RWPE2 (cell line): ENCODE measurements around the gene SEMA6C.

ENCODE experiments used
- ATAC-seq: fragments of 200-7000 bp; cut with Tn5 transposase; 3 replicates; pipeline ENCODE4 v1.9.1; 2021; ENCODE audit warnings: low read depth
- DNase-seq: peaks from one replicate; pipeline ENCODE4 v3.0.0-alpha.2; 2020; ENCODE audit warnings: low spot score
- H3K27ac ChIP-seq: fragments of 450-650 bp; 2 replicates; pipeline ENCODE4 v1.5.1; 2017; ENCODE audit warnings: mild to moderate bottlenecking; ENCODE audit not compliant: poor library complexity, severe bottlenecking
- H3K27me3 ChIP-seq: fragments of 250-450 bp; sonication (Bioruptor Pico); 2 replicates; pipeline ENCODE4 v1.5.1; 2021; ENCODE audit warnings: mild to moderate bottlenecking, moderate library complexity; ENCODE audit not compliant: insufficient read depth, poor library complexity, severe bottlenecking
- H3K36me3 ChIP-seq: fragments of 250-450 bp; sonication (Bioruptor Pico); 2 replicates; pipeline ENCODE4 v1.5.1; 2020; ENCODE audit warnings: low read depth, mild to moderate bottlenecking, moderate library complexity
- H3K4me1 ChIP-seq: fragments of 250-450 bp; sonication (Bioruptor Pico); 2 replicates; pipeline ENCODE4 v1.5.1; 2021; ENCODE audit warnings: mild to moderate bottlenecking, moderate library complexity; ENCODE audit not compliant: insufficient read depth, poor library complexity, severe bottlenecking
- H3K4me3 ChIP-seq: fragments of 250-450 bp; sonication (Bioruptor Pico); 2 replicates; pipeline ENCODE4 v1.5.1; 2021; ENCODE audit warnings: mild to moderate bottlenecking, moderate library complexity; ENCODE audit not compliant: severe bottlenecking
- H3K9me3 ChIP-seq: fragments of 250-450 bp; sonication (Bioruptor Pico); 2 replicates; pipeline ENCODE4 v1.5.1; 2021; ENCODE audit warnings: mild to moderate bottlenecking, moderate library complexity; ENCODE audit not compliant: severe bottlenecking
- CTCF ChIP-seq: fragments of 450-650 bp; IDR thresholded peaks from one replicate; pipeline ENCODE4 v1.5.1; 2017; ENCODE audit warnings: mild to moderate bottlenecking, moderate library complexity; ENCODE audit not compliant: poor library complexity, severe bottlenecking

Gene SEMA6C

GRCh38 chr1:151147132-151147503, 687 bp upstream of the SEMA6C start:
- ATAC-seq = no peak; the same call in 2 of the 3 replicates
- no peaks in the 10 kb centered on the region for H3K27me3 ChIP-seq
- no peaks in the 10 kb centered on the region for H3K36me3 ChIP-seq
- no peak for TF ChIP-seq CTCF
- no peaks in the 10 kb centered on the region for H3K9me3 ChIP-seq
- H3K27ac ChIP-seq = no peak overlapping the region
- H3K4me3 ChIP-seq = peak overlapping the region; percentile 39
- DNase-seq = no peak
- no peaks in the 10 kb centered on the region for H3K4me1 ChIP-seq

GRCh38 chr1:151146072-151146411, 389 bp downstream of the SEMA6C start:
- H3K4me1 ChIP-seq = no peaks in the 10 kb centered on the region
- H3K9me3 ChIP-seq = no peaks in the 10 kb centered on the region
- H3K27ac ChIP-seq = no peak overlapping the region
- H3K27me3 ChIP-seq = no peaks in the 10 kb centered on the region
- no peak for TF ChIP-seq CTCF
- H3K4me3 ChIP-seq = peak overlapping the region; percentile 39
- ATAC-seq = no peak; the same call in 2 of the 3 replicates
- no peaks in the 10 kb centered on the region for H3K36me3 ChIP-seq
- DNase-seq = no peak

GRCh38 chr1:151145304-151146071, 943 bp downstream of the SEMA6C start:
- Histone ChIP-seq H3K27me3 (no peaks in the 10 kb centered on the region), H3K4me3 (peak overlapping the region; percentile 39)
- DNase-seq = no peak

GRCh38 chr1:151144474-151145303, 1.7 kb downstream of the SEMA6C start:
- no peaks in the 10 kb centered on the region for H3K27me3 ChIP-seq
- no peak overlapping the region for H3K4me3 ChIP-seq
- ATAC-seq (no peak), DNase-seq (no peak)
- TF ChIP-seq CTCF = no peak
- H3K4me1 ChIP-seq = no peaks in the 10 kb centered on the region
- no peak overlapping the region for H3K27ac ChIP-seq
- H3K36me3 ChIP-seq = no peaks in the 10 kb centered on the region
- no peaks in the 10 kb centered on the region for H3K9me3 ChIP-seq

More at GRCh38 chr1:151145304-151146071, 943 bp downstream of the SEMA6C start:
- ATAC-seq = no peak
- H3K4me1 ChIP-seq = no peaks in the 10 kb centered on the region
- H3K27ac ChIP-seq = no peak overlapping the region
- no peaks in the 10 kb centered on the region for H3K9me3 ChIP-seq
- TF ChIP-seq CTCF = no peak
- H3K36me3 ChIP-seq = no peaks in the 10 kb centered on the region
